GM21367 (cell line): Measurements from ENCODE around the gene RTL9.

Experiments
- ATAC-seq: cut with Tn5 transposase; IDR thresholded peaks from one replicate; pipeline ENCODE4 v1.9.1; 2021; ENCODE audit not compliant: unreplicated experiment

Gene RTL9

DNA sequence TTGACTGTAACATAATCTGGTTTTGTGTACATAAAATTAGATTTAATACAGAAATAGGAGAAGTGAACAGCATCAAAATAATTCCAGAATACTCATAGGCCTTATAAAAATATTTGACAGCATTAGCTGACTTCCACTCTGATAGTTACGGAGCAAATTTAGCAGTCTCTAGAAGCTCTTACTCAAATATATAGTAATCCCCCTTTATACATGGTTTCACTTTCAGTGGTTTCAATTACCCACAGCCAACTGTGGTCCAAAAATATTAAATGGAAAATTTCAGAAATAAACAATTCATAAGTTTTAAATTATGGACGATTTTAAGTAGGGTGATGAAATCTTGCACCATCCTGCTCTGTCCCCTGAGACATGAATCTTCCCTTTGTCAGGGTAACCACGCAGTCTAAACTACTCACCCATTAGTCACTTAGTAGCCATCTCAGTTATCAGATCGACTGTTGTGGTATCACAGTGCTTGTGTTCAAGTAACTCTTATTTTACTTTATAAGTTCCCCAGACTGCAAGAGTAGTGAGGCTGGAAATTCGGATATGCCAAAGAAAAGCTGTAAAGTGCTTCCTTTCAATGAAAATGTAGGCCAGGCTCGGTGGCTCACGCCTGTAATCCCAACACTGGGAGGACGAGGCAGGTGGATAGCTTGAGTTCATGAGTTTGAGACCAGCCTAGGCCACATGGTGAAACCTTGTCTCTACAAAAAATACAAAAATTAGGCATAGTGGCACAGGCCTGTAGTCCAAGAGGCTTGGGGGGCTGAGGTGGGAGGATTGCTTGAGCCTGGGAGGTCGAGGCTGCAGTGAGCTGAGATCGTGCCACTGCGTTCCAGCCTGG is 17.2 kb upstream of the RTL9 start:
- ATAC-seq: peak; percentile 65

DNA sequence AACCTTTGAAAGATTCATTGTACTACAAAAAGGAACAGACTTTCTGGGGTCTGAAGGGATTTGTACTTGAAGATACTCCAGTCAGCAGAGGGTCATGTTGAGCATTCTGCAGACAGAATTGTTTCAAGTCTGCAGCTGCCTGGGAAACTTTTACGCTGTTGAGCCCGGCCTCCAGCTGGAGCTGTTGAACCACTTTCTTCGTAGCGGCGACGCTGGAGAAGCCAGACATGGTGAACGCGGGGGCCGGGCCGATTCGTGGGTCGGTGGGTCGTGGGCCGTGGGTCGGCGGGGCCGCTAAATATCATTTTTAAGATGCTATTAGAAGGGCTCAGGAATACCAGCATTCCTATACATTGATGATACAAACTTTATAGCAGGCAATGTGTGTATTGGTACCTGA is 12.0 kb upstream of the RTL9 start:
- ATAC-seq: no peak

DNA sequence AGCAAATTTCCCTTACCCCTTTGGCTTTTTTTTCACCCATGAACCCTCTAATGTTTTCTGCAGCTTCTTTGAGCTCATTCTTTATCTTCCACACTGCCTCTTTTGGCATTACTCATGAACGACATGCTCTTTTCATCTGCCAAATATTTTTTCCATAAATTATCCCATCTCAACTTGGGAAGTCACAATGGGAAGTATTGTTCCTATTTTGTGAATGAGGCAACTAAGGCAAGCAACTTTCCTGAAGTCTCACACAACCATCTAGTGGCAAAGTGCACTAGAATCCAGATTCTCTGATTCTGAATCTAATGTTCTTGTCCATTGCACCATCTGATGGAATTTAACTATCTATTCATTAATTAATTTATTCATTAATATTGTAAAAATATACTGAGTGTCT is 625 bp downstream of the RTL9 start:
- no peak for ATAC-seq

DNA sequence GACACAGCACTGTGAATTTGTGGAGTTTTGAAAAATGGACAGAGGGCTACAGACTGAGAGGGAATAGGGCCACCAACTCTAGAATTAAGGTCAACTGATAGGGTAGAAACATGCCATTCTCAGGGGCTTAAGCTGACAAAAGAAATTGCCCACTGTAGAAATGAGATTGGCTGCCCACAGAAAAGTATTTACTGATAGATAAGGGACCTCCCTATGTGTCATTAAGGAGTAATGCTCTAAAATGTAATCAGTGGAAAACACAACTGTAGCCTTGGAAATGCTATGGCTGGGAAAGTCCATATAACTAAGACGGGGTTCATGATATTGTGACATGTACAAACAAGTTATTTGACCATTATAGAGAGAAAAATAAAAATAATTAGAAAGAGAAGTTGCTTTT is 4.6 kb downstream of the RTL9 start:
- no peak for ATAC-seq

DNA sequence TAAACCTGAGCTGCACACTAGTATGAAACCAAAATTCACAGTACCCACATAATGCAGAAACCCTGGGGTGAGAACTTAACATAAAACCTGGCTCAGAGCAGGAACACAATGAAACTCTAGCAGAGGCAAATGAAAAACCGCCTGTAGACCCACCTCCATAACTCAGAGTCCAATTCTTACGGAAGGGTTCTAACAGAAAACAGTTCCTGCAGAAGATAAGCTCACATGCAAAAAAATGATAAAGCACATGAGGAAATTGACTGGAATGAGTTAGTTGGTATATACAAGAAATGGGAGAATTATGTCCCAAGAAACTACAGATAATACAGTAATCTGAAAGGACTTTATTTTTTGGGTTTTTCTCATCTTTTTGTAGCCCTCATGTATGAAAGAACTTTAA is 14.7 kb downstream of the RTL9 start:
- ATAC-seq: no peak

DNA sequence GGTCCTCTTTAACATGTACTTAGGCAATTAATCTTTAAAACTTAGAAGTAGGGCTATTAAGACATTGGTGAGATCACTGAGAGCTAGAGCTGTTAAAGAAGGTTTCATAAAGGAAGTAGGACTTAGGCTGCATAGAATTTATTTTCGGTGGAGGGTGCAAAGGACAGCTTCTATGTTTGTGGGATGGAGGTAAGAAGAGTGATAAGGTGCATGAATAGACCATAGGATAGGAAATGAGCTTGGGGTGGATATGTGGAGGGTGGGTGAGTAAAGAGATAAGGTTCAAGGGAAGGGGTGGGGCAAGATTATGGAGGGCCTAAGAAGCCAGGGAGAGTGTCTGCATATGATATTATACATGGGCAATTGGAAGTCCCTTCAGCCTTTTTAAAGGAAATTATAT is 15.9 kb downstream of the RTL9 start:
- ATAC-seq: no peak

DNA sequence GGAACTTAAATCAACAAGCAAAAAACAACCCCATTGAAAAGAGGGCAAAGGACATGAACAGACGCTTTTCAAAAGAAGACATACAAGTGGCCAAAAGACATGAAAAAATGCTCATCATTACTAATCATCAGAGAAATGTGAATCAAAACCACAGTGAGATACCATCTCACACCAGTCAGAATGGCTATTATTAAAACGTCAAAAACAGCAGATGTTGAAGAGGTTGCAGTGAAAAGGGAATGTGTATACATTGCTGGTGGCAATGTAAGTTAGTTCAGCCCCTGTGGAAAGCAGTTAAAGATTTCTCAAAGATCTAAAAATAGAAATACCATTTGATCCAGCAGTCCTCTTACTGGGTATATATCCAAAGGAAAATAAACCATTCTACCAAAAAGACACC is 22.6 kb downstream of the RTL9 start:
- no peak for ATAC-seq

DNA sequence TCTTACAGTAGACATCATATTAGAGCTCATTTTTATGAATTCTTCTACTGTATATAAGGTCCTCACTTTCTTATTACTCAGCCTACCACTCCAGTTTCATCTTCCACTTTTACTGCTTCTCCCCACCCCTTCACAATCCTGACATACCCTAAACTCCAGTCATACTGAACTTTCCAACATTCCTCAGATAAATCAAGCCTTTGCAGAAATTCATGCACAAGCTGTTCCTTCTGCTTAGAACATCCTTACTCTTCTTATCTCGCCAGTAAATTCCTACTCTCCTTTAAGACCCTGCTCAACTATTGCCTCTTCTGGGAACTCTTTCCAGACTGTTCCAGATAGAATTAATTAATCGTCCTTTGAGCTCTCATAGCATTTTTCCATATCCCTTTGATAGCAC is 24.8 kb downstream of the RTL9 start:
- no peak for ATAC-seq

DNA sequence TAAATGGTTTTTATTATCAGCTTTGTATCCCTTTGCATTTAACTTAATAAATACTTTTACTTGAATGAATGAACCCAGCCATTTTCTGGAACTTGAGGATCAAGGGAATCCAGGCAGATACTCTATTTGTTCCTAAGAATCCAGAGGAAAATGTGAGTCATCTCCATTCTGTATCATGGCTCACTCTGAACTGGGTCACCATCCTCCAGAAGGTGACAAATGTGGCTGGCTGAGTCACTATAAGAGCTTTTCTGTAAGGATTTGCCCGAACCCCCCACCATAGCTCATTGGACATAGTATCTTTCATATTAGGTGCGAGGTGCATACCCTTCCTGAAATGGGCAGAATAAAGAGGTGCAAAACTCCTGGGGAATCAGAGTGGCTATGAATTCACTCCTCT is 25.8 kb downstream of the RTL9 start:
- ATAC-seq: no peak

DNA sequence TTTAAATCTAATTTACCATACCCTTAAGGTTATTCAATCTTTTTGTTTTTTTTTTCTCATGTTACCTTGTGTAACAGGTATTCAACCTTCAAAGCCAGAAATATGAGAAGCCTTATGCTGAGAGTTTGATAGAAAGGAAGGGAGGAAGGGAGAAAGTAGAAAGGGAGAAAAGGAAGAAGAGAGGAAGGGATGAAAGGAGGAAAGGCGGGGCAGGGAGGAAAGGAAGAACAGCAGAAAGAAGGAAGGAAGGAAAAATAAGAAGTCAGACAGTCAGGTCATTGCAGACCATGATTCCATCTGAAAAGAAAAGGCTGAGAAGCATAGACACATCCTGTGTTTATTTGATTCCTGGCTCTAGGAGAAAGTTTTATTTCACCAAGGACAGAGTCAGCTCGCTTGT is 30.9 kb downstream of the RTL9 start:
- ATAC-seq: no peak

DNA sequence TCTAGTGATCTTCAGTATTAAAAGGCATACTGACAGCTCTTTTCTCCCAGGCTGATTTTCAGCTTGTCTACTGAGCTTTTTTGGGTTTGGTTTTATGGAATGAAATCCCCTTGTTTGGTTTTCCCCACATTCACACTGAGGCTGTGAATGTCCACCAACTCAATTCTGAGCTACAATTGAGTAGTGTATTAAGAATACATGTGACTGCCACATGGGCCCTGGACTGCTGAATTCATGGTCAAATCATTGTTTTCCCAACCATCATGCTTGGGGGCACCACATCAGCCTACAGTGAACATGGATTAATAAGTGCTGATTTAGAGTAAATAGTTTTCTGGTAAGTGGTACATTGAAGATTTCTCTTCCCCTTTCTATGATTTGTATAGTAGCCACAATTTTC is 32.4 kb downstream of the RTL9 start:
- ATAC-seq: no peak

DNA sequence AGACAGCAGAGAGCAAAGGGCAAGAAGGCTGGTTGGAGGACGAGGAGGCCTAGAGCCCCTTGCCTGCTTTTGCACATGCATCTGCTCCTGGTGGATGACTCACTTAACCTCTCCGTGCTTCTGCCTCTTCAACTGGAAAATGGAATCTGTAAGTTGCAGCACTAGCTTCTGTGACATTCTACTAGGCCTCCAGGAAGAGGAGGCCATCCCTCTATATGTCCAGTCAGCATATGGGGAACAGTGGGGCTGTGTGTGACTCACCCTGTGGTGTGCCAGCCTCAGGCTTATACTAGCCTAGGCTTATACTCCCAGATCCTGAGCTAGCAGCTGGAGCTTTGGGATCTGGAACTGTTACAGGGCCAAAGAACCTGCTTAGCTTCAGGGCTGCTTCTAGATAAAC is 36.0 kb downstream of the RTL9 start:
- no peak for ATAC-seq

DNA sequence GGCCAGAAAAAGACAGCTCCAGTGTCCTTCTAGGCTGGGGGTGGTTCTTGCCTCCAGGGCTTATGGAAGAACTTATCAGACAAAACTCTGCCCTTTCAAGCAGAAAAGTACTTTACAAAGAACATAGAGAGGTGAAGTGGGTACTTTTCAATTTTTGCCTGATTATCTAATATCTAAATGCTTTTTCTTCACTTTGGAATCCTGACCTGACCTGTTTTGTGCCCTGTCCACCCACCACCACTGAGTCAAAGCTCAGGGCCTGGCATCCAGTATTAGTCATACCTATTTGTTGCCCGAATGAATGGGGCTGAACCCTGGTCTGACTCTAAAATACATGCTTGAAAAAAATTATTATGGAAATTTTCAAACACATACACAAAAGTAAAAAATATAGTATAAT is 37.2 kb downstream of the RTL9 start:
- ATAC-seq: no peak

DNA sequence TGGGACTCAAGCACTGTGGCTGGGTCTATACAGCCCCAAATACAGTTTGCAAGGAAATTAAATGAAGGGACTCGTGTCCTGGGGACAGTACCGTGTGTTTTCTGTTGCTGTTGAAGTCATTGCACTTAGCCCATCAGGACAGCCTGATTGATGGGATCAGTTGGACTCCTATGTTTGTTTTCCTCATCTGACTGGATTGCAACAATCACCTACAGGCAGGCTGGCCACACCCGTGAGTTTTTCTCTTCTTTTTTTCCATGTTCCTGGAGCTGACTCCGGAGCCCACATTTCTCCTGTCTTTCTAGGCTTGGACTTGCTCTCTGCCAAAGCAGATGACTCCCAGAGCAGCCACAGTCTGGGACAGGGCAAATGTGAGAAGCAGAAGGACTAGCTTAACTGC is 38.1 kb downstream of the RTL9 start:
- ATAC-seq: no peak

DNA sequence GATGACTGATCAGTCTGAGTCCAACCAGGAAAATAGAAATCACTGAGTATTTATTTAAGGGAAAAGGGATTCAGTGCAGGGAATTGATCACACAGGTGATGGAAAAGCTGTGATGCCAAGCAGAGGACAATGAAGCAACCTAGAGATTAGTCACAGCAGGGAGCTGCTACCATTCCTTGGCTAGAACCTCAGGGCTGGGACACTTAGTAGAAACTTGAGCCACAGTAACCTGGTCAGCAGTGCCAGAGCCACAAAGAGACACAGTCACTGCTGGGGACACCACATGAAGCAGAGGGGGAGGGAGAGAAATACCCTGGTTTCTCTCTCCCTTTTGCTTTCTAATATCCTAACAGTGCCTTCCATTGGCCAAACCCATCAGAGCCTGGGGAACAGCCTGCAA is 38.7 kb downstream of the RTL9 start:
- ATAC-seq: no peak

DNA sequence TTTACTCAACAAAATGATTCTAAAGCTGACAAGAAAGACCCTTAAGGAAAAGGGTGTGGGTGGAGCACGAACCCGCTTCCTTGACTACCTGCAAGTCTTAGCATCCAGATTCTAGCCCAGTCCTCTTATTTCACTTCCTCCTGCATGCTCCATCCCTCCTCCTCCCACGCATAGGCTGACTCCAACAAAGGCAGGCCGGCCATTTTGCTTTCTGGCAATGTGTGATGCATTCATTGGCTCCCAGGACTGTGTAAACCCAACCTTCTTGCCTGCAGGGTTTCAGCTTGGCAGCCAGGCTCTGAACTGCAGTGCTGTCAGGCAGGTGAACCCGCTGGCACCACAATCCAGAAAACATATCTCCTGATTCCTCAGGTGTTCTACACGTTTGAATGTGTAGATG is 39.3 kb downstream of the RTL9 start:
- ATAC-seq: no peak

DNA sequence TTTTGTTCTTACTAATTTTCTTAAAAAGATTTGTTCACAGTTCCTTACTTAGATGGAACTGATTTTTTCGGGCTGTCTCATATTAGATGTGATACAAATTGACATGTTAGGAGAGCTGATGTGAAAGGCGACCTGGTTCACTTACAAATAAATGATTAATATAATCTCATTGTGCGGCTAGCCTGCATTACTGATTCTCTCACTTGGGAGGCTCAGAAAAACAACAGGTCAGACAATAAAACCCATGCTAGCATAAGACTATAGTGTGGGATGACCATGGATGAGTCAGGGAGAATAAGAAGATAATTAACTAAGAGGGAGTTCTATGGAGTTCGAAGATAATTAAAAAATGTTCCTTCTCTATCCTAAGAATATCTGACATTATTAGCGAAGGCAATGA is 40.8 kb downstream of the RTL9 start:
- no peak for ATAC-seq

DNA sequence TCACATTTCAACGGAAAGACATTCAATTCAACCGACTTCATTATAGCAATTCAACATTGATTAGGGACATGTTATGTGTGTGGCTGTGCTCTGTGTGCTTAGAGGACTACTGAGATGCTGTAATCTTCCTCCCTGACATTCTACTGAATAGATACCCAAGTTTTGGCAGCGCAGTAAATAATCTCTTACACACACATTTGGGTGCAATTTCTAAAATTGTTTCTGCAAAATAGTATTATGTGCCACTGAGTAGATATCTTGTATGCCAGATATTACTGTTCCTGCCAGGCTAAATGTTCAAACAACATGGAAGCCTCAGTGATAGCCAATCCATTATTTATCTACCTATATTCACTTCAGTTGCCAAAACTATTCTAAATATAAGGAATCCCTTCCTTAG is 41.3 kb downstream of the RTL9 start:
- ATAC-seq: no peak

DNA sequence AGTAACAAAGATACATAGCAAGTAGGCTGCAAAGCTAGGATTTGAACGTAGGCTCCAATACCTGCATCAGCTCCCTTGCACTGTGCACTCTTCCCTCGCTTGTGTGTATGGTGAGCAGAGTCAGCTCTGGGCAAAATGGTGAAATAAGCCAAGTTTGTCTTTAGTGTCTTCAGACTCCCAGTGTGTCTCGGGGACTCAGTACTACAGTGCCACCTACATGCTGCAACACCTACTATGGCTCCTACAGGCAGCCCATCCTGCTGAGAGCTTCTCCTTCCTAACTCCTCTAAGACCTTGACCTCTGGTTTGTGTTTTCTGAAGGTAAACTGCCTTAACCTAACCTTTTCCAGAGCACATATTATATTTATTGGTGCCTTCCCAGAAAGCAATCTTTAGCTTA is 42.5 kb downstream of the RTL9 start:
- ATAC-seq: no peak

DNA sequence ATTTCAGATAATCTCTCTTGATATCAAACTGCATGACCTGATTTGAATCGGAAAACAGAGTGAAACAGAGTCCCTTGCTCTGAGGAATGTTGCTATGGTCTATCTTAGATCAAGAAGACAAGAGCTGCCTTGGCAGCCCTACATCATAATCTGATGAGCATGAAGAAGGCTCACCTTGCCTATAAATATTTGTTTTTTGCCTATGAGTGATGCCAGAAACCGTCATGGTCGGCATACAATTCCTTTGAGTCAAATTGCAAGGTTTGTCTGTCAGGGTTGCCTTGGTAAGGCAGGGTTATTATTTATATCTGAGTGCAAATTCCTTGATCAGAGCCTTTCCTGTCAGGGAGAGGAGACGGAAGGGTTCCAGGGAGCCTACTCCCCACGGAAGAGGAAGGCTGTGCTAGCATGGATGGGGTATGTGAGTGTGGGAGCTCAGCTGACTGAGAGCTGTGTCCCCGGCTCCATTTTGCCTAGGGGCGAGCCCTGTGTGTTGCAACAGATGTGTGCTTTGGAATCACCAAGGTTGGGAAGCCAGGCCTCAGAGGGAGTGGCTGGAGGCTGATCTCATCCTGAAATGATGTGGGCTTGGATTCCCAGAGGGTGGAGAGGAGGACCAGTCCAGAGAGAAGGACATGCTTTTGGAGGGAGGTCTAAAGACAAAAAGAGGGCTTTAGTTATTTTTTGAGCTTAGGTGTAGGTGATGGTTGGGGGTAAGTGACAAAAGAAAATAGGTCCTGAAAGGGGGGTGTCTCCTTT is 43.6 kb downstream of the RTL9 start:
- ATAC-seq: no peak

DNA sequence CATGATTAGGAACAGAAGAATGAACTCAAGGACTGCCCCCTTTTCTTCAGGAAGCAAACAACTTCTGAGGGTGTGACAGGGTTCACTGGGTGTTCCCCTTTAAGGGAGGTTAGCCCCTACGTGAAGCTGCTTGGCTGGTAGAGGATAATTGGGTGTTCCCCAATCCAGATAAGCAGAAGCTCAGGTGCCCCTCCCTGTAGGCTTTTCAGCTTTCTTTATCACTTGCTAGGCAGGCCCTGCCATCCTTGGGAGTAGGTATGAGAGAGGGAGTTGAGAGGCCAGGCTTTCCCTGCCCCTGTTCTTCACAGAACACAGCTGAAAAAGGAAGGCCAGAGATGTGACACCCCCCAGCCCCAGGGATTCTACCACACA is 44.2 kb downstream of the RTL9 start:
- ATAC-seq: no peak

DNA sequence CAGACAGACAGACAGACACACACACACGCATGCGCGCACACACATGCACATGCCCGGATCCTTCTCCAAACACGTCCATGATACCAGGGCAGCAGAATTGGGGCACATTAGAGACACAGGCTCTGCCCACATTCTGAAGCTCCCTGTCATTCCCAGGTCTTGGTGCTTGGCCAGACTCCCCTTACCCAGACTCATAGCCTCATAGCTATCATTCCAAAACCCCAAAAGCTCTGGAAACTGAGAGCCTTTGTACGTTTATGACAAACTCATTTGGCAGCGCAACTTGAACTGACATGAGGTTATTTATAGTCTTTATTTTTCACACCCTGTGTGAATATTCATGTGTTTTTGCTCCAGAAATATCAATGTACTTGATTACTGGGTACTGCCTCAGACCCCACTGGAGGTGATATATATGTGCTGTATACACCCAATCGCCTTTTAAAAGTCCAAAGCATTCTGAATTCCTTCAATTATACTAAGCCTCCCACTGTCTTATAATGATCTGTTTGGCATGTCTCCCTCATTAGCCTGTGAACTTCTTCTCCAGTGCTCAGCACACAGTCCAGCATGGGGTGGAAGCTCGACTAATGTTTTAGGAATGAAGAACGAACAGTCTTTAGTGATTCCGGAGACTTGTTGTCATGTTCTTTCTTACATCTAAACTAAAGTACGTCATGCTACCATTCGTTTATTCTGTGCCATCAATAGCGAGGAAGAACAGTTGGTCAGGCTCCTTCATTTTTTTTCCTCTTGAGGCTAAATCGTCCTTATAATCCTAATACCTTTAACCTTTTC is 45.0 kb downstream of the RTL9 start:
- ATAC-seq: no peak
